Ishikawa (cell line): ENCODE measurements around the gene TMEFF2.

ENCODE experiments used
- CEBPB ChIP-seq: IDR thresholded peaks from 2 replicates; pipeline ENCODE4 v1.6.1; 2012
- CREB1 ChIP-seq: IDR thresholded peaks from 2 replicates; pipeline ENCODE4 v1.6.1; 2012; ENCODE audit warnings: low read depth
- EGR1 ChIP-seq: IDR thresholded peaks from 2 replicates; pipeline ENCODE4 v1.6.1; 2012
- EP300 ChIP-seq: IDR thresholded peaks from 2 replicates; pipeline ENCODE4 v1.6.1; 2012; ENCODE audit warnings: borderline replicate concordance
- FOXM1 ChIP-seq: IDR thresholded peaks from 2 replicates; pipeline ENCODE4 v1.6.1; 2012; ENCODE audit warnings: low read depth, borderline replicate concordance
- NFIC ChIP-seq: IDR thresholded peaks from 2 replicates; pipeline ENCODE4 v1.6.1; 2012
- RAD21 ChIP-seq: IDR thresholded peaks from 2 replicates; pipeline ENCODE4 v1.6.1; 2012; ENCODE audit warnings: low read depth
- TAF1 ChIP-seq: IDR thresholded peaks from 2 replicates; pipeline ENCODE4 v1.6.1; 2012; ENCODE audit warnings: low read depth, mild to moderate bottlenecking
- TCF12 ChIP-seq: IDR thresholded peaks from 2 replicates; pipeline ENCODE4 v1.6.1; 2012; ENCODE audit warnings: low read depth
- TEAD4 ChIP-seq: IDR thresholded peaks from 2 replicates; pipeline ENCODE4 v1.6.1; 2012
- YY1 ChIP-seq: IDR thresholded peaks from 2 replicates; pipeline ENCODE4 v1.6.1; 2012; ENCODE audit warnings: low read depth
- ZBTB7A ChIP-seq: IDR thresholded peaks from 2 replicates; pipeline ENCODE4 v1.6.1; 2012; ENCODE audit warnings: low read depth
- TF ChIP-seq, protein P1 (sequence below): IDR thresholded peaks from 2 replicates; pipeline ENCODE4 v1.6.1; 2012; ENCODE audit warnings: low read depth, mild to moderate bottlenecking
- TF ChIP-seq, protein P2 (sequence below): IDR thresholded peaks from 2 replicates; pipeline ENCODE4 v1.6.1; 2012
- TF ChIP-seq, protein P3 (sequence below): IDR thresholded peaks from 2 replicates; pipeline ENCODE4 v1.6.1; 2012

TMEFF2 gene

GRCh38 chr2:192016265-192016664 is 178.5 kb downstream of the TMEFF2 start:
- no peak for TF ChIP-seq EP300
- no peak for TF ChIP-seq TCF12
- TF ChIP-seq ZBTB7A, result no peak
- TF ChIP-seq, protein P1, sequence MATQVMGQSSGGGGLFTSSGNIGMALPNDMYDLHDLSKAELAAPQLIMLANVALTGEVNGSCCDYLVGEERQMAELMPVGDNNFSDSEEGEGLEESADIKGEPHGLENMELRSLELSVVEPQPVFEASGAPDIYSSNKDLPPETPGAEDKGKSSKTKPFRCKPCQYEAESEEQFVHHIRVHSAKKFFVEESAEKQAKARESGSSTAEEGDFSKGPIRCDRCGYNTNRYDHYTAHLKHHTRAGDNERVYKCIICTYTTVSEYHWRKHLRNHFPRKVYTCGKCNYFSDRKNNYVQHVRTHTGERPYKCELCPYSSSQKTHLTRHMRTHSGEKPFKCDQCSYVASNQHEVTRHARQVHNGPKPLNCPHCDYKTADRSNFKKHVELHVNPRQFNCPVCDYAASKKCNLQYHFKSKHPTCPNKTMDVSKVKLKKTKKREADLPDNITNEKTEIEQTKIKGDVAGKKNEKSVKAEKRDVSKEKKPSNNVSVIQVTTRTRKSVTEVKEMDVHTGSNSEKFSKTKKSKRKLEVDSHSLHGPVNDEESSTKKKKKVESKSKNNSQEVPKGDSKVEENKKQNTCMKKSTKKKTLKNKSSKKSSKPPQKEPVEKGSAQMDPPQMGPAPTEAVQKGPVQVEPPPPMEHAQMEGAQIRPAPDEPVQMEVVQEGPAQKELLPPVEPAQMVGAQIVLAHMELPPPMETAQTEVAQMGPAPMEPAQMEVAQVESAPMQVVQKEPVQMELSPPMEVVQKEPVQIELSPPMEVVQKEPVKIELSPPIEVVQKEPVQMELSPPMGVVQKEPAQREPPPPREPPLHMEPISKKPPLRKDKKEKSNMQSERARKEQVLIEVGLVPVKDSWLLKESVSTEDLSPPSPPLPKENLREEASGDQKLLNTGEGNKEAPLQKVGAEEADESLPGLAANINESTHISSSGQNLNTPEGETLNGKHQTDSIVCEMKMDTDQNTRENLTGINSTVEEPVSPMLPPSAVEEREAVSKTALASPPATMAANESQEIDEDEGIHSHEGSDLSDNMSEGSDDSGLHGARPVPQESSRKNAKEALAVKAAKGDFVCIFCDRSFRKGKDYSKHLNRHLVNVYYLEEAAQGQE, result no peak
- TF ChIP-seq, protein P2, sequence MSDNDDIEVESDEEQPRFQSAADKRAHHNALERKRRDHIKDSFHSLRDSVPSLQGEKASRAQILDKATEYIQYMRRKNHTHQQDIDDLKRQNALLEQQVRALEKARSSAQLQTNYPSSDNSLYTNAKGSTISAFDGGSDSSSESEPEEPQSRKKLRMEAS, result no peak
- TF ChIP-seq YY1, result no peak
- TF ChIP-seq FOXM1, result no peak
- TF ChIP-seq CREB1, result no peak
- TF ChIP-seq CEBPB, result no peak
- no peak for TF ChIP-seq RAD21
- TF ChIP-seq TAF1, result no peak
- TF ChIP-seq NFIC, result no peak
- no peak for TF ChIP-seq EGR1
- TF ChIP-seq TEAD4, result no peak
- TF ChIP-seq, protein P3, sequence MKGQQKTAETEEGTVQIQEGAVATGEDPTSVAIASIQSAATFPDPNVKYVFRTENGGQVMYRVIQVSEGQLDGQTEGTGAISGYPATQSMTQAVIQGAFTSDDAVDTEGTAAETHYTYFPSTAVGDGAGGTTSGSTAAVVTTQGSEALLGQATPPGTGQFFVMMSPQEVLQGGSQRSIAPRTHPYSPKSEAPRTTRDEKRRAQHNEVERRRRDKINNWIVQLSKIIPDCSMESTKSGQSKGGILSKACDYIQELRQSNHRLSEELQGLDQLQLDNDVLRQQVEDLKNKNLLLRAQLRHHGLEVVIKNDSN, result no peak

DNA sequence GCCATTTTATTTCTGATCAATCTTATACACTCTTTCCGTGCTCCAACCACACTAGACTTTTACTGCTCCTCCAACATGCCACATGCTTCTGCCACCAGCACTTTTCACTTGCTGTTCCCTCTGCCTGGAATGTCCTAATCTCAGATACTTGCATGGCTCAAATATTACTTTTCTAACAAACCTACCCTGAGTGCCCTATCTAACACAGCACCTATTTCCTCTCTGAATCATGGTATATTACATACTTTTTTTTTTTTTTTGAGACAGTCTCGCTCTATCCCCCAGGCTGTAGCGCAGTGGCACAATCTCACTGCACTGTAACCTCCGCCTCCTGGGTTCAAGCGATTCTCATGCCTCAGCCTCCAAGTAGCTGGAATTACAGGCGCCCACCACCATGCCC is 181.5 kb downstream of the TMEFF2 start:
- TF ChIP-seq CEBPB (no peak), ZBTB7A (no peak)
- TF ChIP-seq, protein P1, result no peak

- TF ChIP-seq TEAD4 (no peak), CEBPB (no peak), ZBTB7A (no peak), FOXM1 (no peak), NFIC (no peak), RAD21 (no peak), TCF12 (no peak), CREB1 (no peak), EGR1 (no peak), EP300 (no peak)
Observed at GRCh38 chr2:192011196-192011595, 183.5 kb downstream of the TMEFF2 start.

GRCh38 chr2:192010073-192010472 is 184.7 kb downstream of the TMEFF2 start:
- TF ChIP-seq CEBPB, result no peak

GRCh38 chr2:192007581-192008228 is 187.0 kb downstream of the TMEFF2 start:
- TF ChIP-seq TCF12 (no peak), ZBTB7A (no peak), TAF1 (no peak), FOXM1 (no peak), YY1 (no peak), NFIC (no peak), CEBPB (no peak), RAD21 (no peak)

DNA sequence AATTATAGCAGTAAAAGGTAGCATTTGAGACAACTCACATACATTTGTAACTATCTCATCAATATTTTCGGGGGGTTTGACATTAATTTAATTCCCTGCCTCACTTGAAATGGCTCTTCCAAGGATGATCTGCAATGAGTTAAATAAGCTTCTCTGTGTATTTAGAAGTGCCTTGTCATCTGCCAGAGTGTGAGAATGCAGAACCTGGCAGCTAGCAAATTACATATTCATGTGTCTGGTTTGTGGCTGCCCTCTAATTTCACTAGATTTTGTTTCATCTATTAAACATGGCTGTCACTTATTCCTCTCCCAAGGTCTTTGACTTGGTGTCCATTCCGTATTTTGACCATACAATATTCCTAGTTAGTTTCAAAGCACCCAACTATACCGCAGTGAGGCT is 189.5 kb downstream of the TMEFF2 start:
- TF ChIP-seq ZBTB7A (no peak), TCF12 (no peak), NFIC (no peak), YY1 (no peak)

DNA sequence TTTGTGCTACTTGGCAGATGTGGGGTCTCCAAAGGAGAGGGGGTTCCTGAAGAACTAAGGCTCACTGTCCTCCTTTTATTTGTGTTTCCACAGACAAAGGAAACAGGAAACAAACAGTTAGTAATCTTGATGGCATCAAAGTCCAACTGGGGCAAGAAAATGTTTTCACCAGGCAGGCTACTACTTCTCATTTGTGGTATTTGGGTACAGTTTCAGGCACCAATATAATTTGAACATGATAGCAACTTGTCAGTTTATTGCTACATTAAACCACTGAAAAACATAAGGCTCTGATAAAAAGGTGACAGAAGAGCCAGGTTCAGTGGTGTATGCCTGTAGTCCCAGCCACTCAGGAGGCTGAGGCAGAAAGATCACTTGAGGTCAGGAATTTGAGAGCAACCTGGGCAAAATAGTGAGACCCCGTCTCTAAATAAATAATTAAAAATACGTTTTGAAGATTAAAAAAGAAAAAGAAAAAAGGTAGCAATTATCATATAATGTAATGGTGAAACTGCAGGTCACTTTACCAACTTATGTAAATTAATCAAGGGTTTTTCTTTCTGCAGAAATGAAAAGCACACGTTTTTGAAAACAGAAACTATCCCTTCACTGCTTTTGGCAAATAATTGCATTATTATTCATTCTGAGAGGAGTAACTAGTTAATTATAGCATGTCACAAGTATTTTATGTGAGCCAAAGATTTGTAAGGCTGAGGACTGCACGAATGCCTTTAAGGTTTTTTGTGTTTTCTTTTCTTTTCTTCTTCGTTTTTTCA is 190.4 kb downstream of the TMEFF2 start:
- TF ChIP-seq, protein P3, result no peak
- TF ChIP-seq ZBTB7A (no peak), RAD21 (no peak), FOXM1 (no peak), YY1 (no peak), TAF1 (no peak), EP300 (no peak)
- TF ChIP-seq, protein P1, result no peak
